ENCODE measurements around the gene SLC38A9. TPM values are rescaled to one million over a fixed set of nuclear protein-coding genes. Genes with fewer than 3 reads are reported as not detected.

SLC38A9 gene
- total and polyA plus RNA-seq, 4 donors = 11.4 to 31.0 (median 18.6) TPM

DNA sequence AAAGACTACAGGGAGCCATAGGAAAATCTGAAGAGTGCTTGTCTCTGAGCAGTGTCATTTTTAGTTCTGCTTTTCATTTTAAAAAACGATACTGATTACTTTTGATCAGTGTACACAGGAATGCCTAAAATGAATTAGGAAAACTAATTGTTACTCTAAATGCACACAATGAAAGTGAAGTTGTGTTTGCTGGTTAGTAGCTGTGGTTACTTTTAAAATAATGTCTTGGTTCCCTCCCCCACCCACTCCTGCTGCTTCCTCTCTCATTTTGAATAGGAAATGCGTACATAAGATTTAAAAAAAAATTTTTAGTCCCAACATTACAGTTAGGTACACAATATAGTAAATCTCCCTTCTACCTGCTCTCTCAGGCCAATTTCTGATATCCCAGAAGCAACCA, 129.9 kb downstream of the SLC38A9 start:
- no peaks in the 10 kb centered on the region for H3K9me3 ChIP-seq (ENCODE audit: control insufficient read depth in 4 of 4, low read length in 3 of 4)
- TF ChIP-seq, protein P1, sequence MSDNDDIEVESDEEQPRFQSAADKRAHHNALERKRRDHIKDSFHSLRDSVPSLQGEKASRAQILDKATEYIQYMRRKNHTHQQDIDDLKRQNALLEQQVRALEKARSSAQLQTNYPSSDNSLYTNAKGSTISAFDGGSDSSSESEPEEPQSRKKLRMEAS (IDR thresholded peaks at IDR 0.05) = no peak
- TF ChIP-seq FOXA2 (IDR thresholded peaks at IDR 0.05) (no peak), JUND (IDR thresholded peaks at IDR 0.05) (no peak), HNF4A (conservative IDR thresholded peaks at IDR 0.05) (no peak), GABPA (IDR thresholded peaks at IDR 0.05 in 1 of 2, conservative IDR thresholded peaks at IDR 0.05 in 1 of 2) (no peak)
- H3K4me3 ChIP-seq (ENCODE audit: low read depth in 1 of 3, low read length in 3 of 3) = no peak overlapping the region
- H3K9ac ChIP-seq (ENCODE audit: low read depth in 1 of 2, low read length in 2 of 2) = no peak overlapping the region
- no peaks in the 10 kb centered on the region for H3K27me3 ChIP-seq (ENCODE audit: control insufficient read depth in 4 of 4, insufficient read depth in 4 of 4, low read length in 3 of 4)
- H3K27ac ChIP-seq (ENCODE audit: low read depth in 1 of 2, low read length in 2 of 2) = no peak overlapping the region
- DNase-seq (ENCODE audit: low spot score) = no peak
- no peaks in the 10 kb centered on the region for H3K36me3 ChIP-seq (ENCODE audit: control insufficient read depth in 4 of 4, insufficient read depth in 3 of 4, low read depth in 1 of 4, low read length in 3 of 4)
- H3K4me1 ChIP-seq (ENCODE audit: control insufficient read depth in 4 of 4, insufficient read depth in 4 of 4, low read length in 3 of 4) = peaks cover 0 to 9% (median 6%) of the 10 kb centered on the region in 4 donors
- WGBS = 64% methylated on average over 2 of the region's 2 CpGs

DNA sequence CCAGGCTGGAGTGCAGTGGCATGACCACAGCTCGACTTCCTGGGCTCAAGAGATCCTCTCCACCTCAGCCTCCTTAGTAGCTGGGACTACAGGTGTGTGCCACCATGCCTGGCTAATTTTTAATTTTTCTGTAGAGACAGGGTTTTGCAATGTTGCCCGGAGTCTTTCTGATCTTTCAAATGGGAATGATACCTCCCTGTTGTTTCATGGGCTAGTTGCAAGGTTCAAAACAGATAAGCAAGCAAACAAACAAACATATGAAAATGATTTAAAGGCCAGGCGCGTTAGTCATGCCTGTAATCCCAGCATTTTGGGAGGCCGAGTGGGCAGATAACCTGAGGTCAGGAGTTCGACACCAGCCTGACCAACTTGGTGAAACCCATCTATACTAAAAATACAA, 132.1 kb downstream of the SLC38A9 start:
- Histone ChIP-seq H3K4me3 (ENCODE audit: low read depth in 1 of 3, low read length in 3 of 3) (no peak overlapping the region), H3K27ac (ENCODE audit: low read depth in 1 of 2, low read length in 2 of 2) (no peak overlapping the region), H3K27me3 (ENCODE audit: control insufficient read depth in 4 of 4, insufficient read depth in 4 of 4, low read length in 3 of 4) (no peaks in the 10 kb centered on the region), H3K9ac (ENCODE audit: low read depth in 1 of 2, low read length in 2 of 2) (no peak overlapping the region), H3K36me3 (ENCODE audit: control insufficient read depth in 4 of 4, insufficient read depth in 3 of 4, low read depth in 1 of 4, low read length in 3 of 4) (no peaks in the 10 kb centered on the region), H3K9me3 (ENCODE audit: control insufficient read depth in 4 of 4, low read length in 3 of 4) (no peaks in the 10 kb centered on the region), H3K4me1 (ENCODE audit: control insufficient read depth in 4 of 4, insufficient read depth in 4 of 4, low read length in 3 of 4) (peaks cover 0 to 24% (median 17%) of the 10 kb centered on the region in 4 donors)
- DNase-seq (ENCODE audit: low spot score) = no peak
- 65% methylated on average over 6 of the region's 6 CpGs for WGBS
- TF ChIP-seq JUND (IDR thresholded peaks at IDR 0.05) = peak in 1 of 2 donors; percentile 40
- no peak for TF ChIP-seq YY1 (IDR thresholded peaks at IDR 0.05)
- TF ChIP-seq RAD21 (IDR thresholded peaks at IDR 0.05) = peak in 1 of 2 donors; percentile 16
- TF ChIP-seq, protein P2, sequence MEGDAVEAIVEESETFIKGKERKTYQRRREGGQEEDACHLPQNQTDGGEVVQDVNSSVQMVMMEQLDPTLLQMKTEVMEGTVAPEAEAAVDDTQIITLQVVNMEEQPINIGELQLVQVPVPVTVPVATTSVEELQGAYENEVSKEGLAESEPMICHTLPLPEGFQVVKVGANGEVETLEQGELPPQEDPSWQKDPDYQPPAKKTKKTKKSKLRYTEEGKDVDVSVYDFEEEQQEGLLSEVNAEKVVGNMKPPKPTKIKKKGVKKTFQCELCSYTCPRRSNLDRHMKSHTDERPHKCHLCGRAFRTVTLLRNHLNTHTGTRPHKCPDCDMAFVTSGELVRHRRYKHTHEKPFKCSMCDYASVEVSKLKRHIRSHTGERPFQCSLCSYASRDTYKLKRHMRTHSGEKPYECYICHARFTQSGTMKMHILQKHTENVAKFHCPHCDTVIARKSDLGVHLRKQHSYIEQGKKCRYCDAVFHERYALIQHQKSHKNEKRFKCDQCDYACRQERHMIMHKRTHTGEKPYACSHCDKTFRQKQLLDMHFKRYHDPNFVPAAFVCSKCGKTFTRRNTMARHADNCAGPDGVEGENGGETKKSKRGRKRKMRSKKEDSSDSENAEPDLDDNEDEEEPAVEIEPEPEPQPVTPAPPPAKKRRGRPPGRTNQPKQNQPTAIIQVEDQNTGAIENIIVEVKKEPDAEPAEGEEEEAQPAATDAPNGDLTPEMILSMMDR (IDR thresholded peaks at IDR 0.05; ENCODE audit: low read depth, low read length, missing input control) = no peak
- TF ChIP-seq TAF1 (conservative IDR thresholded peaks at IDR 0.05) = no peak
- no peak for TF ChIP-seq NR2F2 (IDR thresholded peaks at IDR 0.05)
- TF ChIP-seq GABPA (IDR thresholded peaks at IDR 0.05 in 1 of 2, conservative IDR thresholded peaks at IDR 0.05 in 1 of 2) = no peak
- peak; percentile 25 to 47 for TF ChIP-seq RXRA (IDR thresholded peaks at IDR 0.05)
- TF ChIP-seq HNF4A (conservative IDR thresholded peaks at IDR 0.05) = peak; percentile 69
- TF ChIP-seq, protein P1 (IDR thresholded peaks at IDR 0.05) = no peak
- peak; percentile 63 for TF ChIP-seq SP1 (IDR thresholded peaks at IDR 0.05)
- TF ChIP-seq HNF4G (IDR thresholded peaks at IDR 0.05) = no peak
- TF ChIP-seq FOXA1 (IDR thresholded peaks at IDR 0.05) = no peak
- TF ChIP-seq, protein P3, sequence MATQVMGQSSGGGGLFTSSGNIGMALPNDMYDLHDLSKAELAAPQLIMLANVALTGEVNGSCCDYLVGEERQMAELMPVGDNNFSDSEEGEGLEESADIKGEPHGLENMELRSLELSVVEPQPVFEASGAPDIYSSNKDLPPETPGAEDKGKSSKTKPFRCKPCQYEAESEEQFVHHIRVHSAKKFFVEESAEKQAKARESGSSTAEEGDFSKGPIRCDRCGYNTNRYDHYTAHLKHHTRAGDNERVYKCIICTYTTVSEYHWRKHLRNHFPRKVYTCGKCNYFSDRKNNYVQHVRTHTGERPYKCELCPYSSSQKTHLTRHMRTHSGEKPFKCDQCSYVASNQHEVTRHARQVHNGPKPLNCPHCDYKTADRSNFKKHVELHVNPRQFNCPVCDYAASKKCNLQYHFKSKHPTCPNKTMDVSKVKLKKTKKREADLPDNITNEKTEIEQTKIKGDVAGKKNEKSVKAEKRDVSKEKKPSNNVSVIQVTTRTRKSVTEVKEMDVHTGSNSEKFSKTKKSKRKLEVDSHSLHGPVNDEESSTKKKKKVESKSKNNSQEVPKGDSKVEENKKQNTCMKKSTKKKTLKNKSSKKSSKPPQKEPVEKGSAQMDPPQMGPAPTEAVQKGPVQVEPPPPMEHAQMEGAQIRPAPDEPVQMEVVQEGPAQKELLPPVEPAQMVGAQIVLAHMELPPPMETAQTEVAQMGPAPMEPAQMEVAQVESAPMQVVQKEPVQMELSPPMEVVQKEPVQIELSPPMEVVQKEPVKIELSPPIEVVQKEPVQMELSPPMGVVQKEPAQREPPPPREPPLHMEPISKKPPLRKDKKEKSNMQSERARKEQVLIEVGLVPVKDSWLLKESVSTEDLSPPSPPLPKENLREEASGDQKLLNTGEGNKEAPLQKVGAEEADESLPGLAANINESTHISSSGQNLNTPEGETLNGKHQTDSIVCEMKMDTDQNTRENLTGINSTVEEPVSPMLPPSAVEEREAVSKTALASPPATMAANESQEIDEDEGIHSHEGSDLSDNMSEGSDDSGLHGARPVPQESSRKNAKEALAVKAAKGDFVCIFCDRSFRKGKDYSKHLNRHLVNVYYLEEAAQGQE (IDR thresholded peaks at IDR 0.05) = no peak
- TF ChIP-seq FOXA2 (IDR thresholded peaks at IDR 0.05) = no peak
- peak in 1 of 2 donors; percentile 14 for TF ChIP-seq EGR1 (IDR thresholded peaks at IDR 0.05; ENCODE audit: low read depth in 2 of 2)
- TF ChIP-seq, protein P4, sequence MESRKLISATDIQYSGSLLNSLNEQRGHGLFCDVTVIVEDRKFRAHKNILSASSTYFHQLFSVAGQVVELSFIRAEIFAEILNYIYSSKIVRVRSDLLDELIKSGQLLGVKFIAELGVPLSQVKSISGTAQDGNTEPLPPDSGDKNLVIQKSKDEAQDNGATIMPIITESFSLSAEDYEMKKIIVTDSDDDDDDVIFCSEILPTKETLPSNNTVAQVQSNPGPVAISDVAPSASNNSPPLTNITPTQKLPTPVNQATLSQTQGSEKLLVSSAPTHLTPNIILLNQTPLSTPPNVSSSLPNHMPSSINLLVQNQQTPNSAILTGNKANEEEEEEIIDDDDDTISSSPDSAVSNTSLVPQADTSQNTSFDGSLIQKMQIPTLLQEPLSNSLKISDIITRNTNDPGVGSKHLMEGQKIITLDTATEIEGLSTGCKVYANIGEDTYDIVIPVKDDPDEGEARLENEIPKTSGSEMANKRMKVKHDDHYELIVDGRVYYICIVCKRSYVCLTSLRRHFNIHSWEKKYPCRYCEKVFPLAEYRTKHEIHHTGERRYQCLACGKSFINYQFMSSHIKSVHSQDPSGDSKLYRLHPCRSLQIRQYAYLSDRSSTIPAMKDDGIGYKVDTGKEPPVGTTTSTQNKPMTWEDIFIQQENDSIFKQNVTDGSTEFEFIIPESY (IDR thresholded peaks at IDR 0.05) = no peak
- TF ChIP-seq, protein P5, sequence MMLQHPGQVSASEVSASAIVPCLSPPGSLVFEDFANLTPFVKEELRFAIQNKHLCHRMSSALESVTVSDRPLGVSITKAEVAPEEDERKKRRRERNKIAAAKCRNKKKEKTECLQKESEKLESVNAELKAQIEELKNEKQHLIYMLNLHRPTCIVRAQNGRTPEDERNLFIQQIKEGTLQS (IDR thresholded peaks at IDR 0.05) = no peak

All from liver (tissue), 9 donors.